PC-9 (cell line): ENCODE results near the gene DRAXIN.

Source experiments
- CTCF ChIP-seq: fragments of 200-600 bp; sonication (generic); conservative IDR thresholded peaks from 2 replicates; pipeline ENCODE4 v1.6.1; 2017; ENCODE audit warnings: mixed run types, antibody characterized with exemption, mild to moderate bottlenecking, moderate library complexity
- EZH2 ChIP-seq: fragments of 200-600 bp; sonication (generic); IDR thresholded peaks from 2 replicates; pipeline ENCODE4 v1.8.0; 2017; ENCODE audit warnings: antibody characterized with exemption, low read depth

GRCh38 chr1:11690397-11691301 is 861 bp upstream of the DRAXIN start:
- no peak for TF ChIP-seq CTCF
- no peak for TF ChIP-seq EZH2
